Retinal pigment epithelial cell (primary cell): Measurements from ENCODE around the gene CPNE4.

Source experiments
- DNase-seq: peaks from one replicate; pipeline ENCODE4 v3.0.0-alpha.2; 2010; ENCODE audit warnings: low read depth
- H3K4me3 ChIP-seq: 2 replicates; pipeline ENCODE4 v1.5.1; 2011; ENCODE audit warnings: mild to moderate bottlenecking, low read length, control low read depth, moderate library complexity
- CTCF ChIP-seq: conservative IDR thresholded peaks from 2 replicates; pipeline ENCODE4 v1.5.1; 2011; ENCODE audit warnings: low read depth, low read length, control low read depth, inconsistent platforms

The CPNE4 gene

GRCh38 chr3:131786386-131786785 lies 248.4 kb downstream of the CPNE4 start:
- no peak for TF ChIP-seq CTCF
- no peak overlapping the region for H3K4me3 ChIP-seq
- DNase-seq = no peak

GRCh38 chr3:131782751-131783150 lies 252.1 kb downstream of the CPNE4 start:
- no peak for TF ChIP-seq CTCF
- DNase-seq = no peak
- no peak overlapping the region for H3K4me3 ChIP-seq

DNA sequence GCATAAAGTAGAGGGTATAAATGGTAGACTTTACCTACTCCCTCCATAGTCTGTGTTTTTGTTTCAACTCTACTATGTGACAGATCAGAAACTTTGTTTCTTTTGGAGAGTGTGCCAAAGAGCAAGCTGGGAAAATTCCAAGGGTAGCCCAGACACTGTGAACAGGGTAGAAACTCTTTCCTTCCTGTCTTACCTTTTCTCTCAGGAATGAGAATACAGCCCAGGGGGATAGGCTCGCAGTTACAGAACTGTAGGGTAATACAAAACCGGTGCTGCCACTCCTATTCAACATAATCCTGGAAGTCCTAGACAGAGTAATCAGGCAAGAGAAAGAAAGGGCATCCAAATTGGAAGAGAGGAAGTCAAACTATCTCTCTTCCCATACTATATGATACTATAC lies 256.3 kb downstream of the CPNE4 start:
- DNase-seq = no peak
- no peak overlapping the region for H3K4me3 ChIP-seq
- no peak for TF ChIP-seq CTCF

GRCh38 chr3:131775650-131776049 lies 259.2 kb downstream of the CPNE4 start:
- DNase-seq = no peak

GRCh38 chr3:131772269-131773026 lies 262.4 kb downstream of the CPNE4 start:
- no peak for TF ChIP-seq CTCF
- H3K4me3 ChIP-seq = no peak overlapping the region
- DNase-seq = no peak

More at GRCh38 chr3:131775650-131776049, 259.2 kb downstream of the CPNE4 start:
- no peak for TF ChIP-seq CTCF
- H3K4me3 ChIP-seq = no peak overlapping the region

- H3K4me3 ChIP-seq = no peak overlapping the region
- TF ChIP-seq CTCF = no peak
- no peak for DNase-seq
Observed at GRCh38 chr3:131762981-131763564, 271.7 kb downstream of the CPNE4 start.

DNA sequence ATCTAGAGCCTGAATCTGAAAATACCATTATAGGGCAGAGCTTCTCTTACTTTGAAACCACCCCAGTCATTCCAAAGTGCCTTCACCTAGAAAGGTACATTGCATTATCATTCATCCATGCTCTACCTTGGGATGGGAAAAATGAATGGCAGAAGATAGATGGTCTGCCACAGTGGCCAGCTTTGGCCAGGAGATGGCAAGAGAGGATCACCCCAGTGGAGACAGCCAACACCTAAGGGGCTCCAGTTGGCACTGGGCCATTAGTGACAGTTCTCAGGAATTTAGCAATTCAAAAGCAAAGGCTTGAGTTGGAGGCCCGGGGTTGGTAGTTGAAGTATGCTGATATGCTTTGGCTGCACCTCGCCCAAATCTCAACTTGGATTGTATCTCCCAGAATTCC lies 278.4 kb downstream of the CPNE4 start:
- no peak overlapping the region for H3K4me3 ChIP-seq
- no peak for DNase-seq
- TF ChIP-seq CTCF = no peak
